H7 (cell line): Measurements from ENCODE around the gene CTDP1. TPM values are rescaled to one million over a fixed set of nuclear protein-coding genes. Genes with fewer than 3 reads are reported as not detected.
A peak's percentile ranks its signal among the peaks of the same experiment; 100 is the strongest.

Source experiments
- DNase-seq: peaks from one replicate; pipeline ENCODE4 v3.0.0; 2012
- H3K27me3 ChIP-seq: 2 replicates; pipeline ENCODE4 v1.6.0; 2011; ENCODE audit warnings: mild to moderate bottlenecking, low read length; ENCODE audit not compliant: control insufficient read depth, insufficient read depth
- H3K36me3 ChIP-seq: replicated peaks from 2 replicates; pipeline ENCODE4 v1.5.1; 2011; ENCODE audit warnings: low read length; ENCODE audit not compliant: control insufficient read depth, insufficient read depth
- H3K4me3 ChIP-seq: 2 replicates; pipeline ENCODE4 v1.5.1; 2011; ENCODE audit warnings: low read depth, mild to moderate bottlenecking, control low read depth, low read length, moderate library complexity; ENCODE audit not compliant: insufficient read depth
- total RNA-seq: library from RNA; depleted of rRNA; stranded (reverse); fragments of >200 nt; shearing (Covaris generic); gene quantifications from 2 replicates; pipeline ENCODE4 v1.2.3, GENCODE V29; 2014

CTDP1 gene
- total RNA-seq, 1 experiment from 2014 or later, result 38.9 TPM

DNA sequence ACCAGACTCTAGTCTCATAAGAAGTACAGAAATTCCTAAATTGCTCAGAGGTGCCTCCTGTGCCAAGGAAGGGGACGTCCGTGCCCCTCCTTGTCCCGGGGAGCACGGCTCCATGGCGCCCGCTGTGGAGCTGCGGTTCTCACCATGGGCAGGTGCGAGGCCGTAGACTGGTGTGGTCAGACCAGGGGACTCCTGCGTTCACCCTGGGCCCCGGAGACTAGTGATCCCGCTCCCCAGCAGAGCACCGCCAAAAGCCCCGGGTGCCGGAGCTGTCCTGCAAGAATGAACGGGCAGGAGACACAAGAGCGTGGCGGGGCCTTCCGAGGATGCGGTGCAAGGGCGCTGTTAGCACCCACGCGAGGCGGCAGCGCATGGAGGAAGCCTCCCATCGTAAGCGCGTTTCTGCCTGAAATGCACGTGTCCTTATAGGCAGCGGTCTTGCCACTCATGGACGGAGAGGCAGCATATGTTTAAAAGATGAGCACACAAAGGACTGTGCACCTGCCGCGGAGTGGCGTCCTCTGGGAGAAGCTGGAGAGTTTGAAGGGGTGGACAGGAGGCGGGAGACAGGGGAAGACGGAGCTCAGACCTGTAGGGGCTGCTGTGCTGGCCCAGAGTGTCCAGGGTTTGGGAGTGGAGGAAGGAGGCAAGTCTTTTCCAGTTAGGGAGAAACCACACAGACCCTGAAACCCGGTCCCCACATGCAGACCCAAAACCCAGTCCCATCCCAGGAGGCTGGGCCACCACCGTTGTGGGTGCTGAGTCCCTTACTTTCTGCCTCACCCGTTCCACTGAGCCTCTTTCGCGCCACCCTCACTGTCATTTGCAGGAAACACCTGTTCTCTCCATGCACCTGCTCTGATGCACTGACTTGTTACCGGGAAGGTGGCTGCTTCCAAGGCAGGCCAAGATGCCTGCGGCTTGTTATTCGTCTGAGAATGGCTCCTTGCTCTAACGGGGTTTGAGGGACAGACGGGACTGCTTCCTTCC, 110.6 kb downstream of the CTDP1 start:
- Histone ChIP-seq H3K36me3 (no peaks in the 10 kb centered on the region), H3K27me3 (peaks cover 15% of the 10 kb centered on the region; the same call in 1 of the 2 replicates), H3K4me3 (no peak overlapping the region)
- no peak for DNase-seq

DNA sequence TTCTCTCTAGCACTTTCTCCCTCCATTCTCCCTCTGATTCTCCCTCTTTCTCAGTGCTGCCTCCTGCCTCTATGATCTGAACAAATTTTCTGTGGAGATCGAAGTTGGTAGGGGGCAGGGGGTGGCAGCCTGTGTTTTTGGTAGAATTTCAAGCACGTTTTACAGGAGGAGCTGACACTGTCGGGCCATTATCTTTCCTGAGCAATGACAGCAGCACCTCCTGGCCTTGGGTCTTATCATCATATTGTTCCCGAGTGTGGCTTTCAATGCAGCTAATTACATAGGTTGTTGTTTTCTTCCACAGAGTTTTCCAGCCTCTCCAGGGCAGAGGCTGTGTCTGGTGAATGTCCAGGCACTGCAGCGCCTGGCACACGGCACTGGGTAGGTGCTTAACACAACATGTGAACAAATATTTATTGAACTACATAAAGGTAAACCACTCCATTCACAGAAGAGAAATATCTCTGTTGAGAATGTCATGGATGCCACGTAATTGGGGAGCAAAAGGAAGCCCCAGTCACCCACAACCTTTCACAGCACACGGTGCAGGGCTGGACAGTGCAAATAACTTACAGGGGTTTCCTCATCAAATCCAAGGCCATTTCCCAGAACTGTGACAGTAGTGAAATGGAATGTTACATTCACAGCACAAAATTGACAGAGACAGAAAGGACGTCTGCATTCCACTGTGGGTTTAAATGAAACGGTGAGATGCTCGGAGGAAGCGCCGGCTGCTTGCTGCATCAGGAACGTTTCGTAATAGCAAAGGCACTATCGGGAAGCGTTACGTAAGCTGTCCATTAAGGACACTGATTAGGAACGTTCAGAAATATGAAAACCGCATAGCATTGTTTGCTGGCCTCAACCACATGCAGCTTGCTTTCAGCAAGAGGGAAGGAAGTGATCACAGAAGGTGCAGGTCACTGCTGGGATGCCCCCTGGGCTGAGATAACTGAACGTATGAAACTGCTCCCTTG, 111.7 kb downstream of the CTDP1 start:
- DNase-seq, result no peak
- peaks cover 16% of the 10 kb centered on the region for H3K27me3 ChIP-seq

DNA sequence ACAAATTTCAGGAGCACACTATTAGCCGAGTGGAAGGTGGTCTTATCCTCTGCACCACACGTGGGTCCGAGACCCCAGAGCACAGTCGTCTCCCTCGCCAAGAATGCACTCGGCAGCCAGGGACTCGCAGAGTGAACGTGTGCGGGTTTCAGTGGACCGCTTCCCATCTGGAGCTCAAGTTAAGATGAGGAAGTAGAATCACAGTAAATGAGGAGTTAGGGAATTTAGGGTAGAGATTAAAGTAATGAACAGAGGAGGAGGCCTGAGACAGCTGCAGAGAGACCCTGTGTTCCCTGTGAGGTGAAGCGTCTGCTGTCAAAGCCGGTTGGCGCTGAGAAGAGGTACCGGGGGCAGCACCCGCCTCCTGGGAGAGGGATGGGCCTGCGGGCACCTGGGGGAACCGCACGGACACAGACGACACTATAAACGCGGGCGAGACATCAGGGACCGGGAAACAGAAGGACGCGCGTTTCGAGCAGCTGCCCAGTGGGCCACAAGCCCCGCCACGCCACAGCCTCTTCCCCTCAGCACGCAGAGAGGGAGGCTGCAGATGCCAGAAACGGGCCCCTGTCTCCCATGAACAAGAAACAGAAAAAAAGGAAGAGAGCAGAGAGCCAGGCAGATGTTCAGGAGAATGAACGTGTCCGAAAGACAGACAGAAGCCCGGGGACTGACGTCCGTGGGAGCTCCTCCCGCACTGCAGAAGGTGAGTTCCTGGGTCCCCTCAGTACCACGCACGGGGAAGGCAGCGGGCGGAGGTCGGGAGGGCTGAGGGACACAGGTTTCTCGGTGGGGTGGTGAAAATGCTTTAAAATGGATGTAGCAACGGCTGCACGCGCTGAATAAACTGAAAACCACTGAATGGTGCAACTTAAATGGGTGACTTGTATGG, 112.7 kb downstream of the CTDP1 start:
- Histone ChIP-seq H3K4me3 (no peak overlapping the region), H3K27me3 (peaks cover 19% of the 10 kb centered on the region), H3K36me3 (no peaks in the 10 kb centered on the region)
- DNase-seq, result no peak

More for the DNA sequence above, 111.7 kb downstream of the CTDP1 start:
- Histone ChIP-seq H3K4me3 (no peak overlapping the region), H3K36me3 (no peaks in the 10 kb centered on the region)

DNA sequence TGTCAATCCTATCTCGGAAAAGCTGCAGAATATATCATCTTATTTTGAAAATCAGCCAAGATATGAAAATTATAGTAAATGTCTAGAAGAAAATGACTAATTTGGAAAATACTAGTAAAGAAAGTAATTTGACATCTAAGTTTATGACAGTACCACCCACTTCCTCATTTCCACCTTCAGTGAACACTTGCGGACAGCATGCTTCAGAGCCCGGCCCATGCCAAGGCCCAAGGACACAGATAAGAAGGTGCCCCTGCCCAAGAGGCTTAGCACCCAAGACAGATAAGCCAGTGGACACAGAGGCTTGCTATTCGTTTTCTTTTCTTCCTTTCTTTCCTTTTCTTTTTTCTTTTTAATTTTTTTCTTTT, 113.4 kb downstream of the CTDP1 start:
- no peak for DNase-seq
- H3K4me3 ChIP-seq, result no peak overlapping the region
- peaks cover 21% of the 10 kb centered on the region for H3K27me3 ChIP-seq
- no peaks in the 10 kb centered on the region for H3K36me3 ChIP-seq

DNA sequence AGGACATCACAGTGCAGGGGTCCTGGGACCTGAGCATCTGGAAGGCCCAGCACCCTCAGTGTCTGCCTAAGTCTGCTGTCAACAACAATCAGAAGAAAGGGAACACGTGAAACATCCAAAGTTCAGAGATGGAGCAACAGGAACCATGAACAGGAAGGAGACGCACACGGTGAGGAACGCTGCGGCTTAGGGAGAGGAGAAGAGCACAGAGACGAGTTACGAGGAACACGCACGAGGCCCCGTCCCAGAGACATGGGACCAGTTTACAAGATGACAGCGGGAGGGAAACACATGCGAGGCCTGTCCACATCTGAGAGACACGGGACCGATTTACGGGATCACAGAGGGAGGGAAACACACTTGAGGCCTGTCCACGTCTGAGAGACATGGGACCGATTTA, 115.2 kb downstream of the CTDP1 start:
- no peak overlapping the region for H3K4me3 ChIP-seq
- DNase-seq, result no peak
- no peaks in the 10 kb centered on the region for H3K36me3 ChIP-seq
- peaks cover 34% of the 10 kb centered on the region for H3K27me3 ChIP-seq

DNA sequence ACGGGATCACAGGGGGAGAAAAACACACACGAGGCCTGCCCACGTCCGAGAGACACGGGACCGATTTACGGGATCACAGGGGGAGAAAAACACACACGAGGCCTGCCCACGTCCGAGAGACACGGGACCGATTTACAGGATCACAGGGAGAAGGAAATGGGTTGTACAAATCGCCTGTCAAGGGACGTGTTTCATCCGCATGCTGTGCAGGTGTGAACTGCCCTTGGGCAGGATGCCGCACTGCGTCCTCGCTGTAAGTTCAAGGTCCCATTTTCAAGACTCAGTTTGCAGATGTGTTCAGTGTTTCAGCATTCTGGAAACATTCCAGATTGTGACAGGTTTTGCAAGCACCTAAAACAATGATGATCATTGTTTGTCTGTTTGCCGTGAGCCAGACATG, 115.8 kb downstream of the CTDP1 start:
- no peak overlapping the region for H3K4me3 ChIP-seq
- no peaks in the 10 kb centered on the region for H3K36me3 ChIP-seq
- H3K27me3 ChIP-seq, result peaks cover 37% of the 10 kb centered on the region
- no peak for DNase-seq

DNA sequence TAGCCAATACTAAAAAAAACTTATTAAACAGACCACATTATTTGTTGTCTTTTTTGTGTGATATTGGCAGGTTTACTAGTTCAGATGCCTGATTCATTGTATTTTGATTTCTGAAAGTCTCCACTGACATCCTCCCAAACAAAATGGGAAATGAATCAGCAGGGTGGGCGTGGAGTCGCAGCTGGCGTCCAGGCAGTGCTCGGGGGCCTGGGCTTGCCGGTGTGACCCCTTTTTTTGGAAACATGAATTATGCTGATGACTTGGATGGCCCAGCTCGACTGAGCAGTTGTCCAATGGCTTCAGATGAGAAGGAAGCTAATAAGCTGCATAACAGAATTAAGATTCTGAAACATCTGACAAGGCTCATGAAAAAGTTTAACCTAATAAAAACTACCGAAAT, 116.4 kb downstream of the CTDP1 start:
- no peaks in the 10 kb centered on the region for H3K36me3 ChIP-seq
- peaks cover 37% of the 10 kb centered on the region for H3K27me3 ChIP-seq
- DNase-seq, result no peak
- no peak overlapping the region for H3K4me3 ChIP-seq

DNA sequence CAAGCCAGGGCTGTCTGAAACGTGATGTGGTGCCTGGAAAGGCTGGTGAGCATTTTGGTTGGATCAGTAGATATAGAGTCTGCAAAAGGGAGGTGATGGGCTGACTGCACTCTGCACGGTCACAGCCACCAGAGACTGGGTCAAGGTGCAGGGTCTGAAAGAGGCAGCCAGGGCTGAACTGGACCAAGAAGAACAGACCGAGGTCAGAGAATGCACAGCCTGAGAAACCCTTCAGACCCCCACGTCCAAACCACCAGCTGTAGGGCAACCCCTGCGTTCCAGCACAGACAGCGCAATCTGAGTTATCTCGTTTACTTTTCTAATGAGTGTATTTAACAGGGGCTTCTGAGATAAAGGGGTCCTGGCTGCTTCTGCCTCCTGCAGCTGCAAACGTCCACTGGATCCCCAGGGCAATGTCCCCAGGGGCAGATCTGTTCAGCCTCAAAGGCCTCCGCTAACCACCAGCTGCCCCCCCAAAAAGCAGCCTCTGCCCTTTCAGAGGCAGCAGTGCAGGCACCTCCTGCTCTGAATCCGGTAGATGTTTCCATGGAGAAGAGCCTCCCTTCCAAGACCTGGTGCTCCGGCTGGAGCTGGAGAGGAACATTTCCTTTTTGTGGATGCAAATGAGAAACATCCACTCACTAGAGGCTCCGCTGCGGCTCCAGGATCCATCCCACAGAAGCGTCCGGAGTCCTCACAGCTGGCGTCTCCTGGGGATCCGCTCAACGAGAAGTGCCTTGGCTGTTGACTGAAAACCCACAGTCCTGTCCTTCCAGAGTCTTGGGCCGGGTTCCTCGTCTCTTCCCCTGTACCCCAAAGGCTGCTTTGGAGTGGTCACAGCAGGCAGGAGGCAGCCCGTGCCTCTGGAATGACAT, 117.2 kb downstream of the CTDP1 start:
- peak; percentile 74 for DNase-seq
- Histone ChIP-seq H3K36me3 (no peaks in the 10 kb centered on the region), H3K27me3 (peaks cover 37% of the 10 kb centered on the region), H3K4me3 (no peak overlapping the region)

DNA sequence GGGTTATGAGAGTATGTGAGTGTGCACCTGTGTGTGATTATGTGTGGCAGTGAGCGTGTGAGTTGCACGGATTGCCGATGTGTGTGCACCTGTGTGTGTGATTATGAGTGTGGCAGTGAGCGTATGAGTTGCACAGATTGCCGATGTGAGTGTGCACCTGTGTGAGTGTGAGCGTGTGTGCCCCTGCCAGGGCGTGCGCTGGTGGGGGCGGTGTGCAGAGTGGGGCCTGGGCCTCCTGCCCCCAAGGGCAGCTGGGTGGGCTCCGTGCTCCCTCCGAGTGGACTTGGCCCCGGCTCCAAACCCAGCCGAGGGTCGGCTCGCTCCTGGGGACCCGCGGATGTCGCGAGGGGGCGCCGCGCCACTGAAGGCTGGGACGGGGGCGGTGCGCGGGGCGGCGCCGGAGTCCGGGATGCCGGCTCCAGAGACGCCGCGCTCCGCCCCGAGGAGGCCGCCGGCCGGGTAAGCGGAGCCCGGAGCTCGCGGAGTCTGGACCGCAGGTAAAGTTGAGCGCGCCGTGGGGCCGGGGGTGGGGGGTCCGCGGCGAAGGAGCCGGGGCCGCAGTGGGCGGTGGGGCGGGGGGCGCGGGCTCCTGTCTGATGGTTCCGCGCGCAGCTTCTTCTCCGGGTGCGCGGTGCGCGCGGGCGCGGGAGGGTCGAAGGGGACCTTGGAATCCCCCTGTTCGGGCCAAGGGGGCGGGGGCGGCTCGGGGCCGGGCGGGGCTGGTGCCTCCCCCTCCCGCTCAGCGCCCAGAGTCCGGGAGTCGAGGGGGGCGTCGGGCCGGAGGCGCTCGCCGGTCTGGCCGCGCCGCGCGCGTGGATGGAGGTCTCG, 118.1 kb downstream of the CTDP1 start, which contains the start of gene KCNG2:
KCNG2 (plus strand) TSS at position 421 of the 828 bp plus-strand sequence. CDS start 65,730 bp downstream, outside the sequence.
- DNase-seq, result peak; percentile 95
- Histone ChIP-seq H3K36me3 (no peaks in the 10 kb centered on the region), H3K4me3 (peak within 1 kb of the TSS; percentile 47), H3K27me3 (peaks cover 37% of the 10 kb centered on the region)

DNA sequence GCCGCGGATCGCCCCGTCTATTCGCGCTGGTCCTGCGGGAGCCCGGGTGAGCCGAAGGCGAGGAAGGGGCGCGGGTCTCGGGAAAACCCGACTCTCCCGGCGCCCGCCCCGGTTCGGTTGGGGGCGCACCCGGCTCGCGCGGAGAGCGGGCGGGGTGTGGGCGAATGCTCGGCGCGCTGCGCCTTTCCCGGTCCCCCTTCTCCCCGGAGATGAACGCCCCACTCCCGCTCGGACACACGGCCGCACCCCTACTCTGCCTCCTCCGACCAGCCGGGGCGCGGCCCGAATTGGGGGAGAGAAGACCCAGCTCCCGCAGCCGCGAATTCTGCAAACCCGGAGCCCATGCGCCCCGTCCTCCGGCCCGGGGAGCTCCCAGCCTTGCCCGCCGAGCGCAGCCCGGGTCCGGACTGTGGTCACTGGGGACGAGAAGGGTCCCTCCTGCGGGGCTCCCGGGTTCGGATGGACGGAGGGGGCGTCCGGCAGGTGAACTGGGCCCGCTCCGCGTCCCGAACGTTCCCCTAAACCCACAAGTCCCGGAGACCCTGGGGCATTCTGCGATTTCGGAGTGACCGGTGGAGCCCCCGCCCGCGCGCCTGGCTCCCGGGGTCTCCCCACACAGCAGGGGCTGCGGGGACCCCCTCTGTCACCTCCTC, 118.9 kb downstream of the CTDP1 start:
- Histone ChIP-seq H3K4me3 (peak overlapping the region; percentile 47), H3K27me3 (peaks cover 37% of the 10 kb centered on the region), H3K36me3 (no peaks in the 10 kb centered on the region)
- peak; percentile 83 for DNase-seq

DNA sequence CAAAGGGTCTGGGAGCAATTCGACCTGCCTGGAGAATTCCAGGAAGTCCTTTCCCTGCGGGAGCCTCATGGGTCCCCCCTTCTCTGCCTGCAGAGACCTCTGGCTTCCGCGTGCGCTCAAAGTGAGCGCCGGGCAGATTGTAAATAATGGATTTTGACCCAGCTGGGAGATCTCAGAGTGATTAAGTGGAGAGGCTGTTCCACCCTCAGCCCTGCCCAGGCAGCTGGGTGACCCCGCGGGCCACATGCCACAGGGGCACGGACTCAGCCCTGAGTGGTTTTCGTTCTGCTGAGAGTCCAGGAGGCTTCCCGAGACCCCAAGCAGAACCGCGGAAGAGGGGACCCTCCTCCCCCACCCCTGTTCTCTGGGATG, 119.4 kb downstream of the CTDP1 start:
- Histone ChIP-seq H3K27me3 (peaks cover 37% of the 10 kb centered on the region), H3K4me3 (peak overlapping the region; percentile 47), H3K36me3 (no peaks in the 10 kb centered on the region)
- DNase-seq, result peak; percentile 87
